Measurements from ENCODE around the gene ZNF653. TPM values are rescaled to one million over a fixed set of nuclear protein-coding genes. Genes with fewer than 3 reads are reported as not detected.

The ZNF653 gene
- total and polyA plus RNA-seq, 9 of the 15 experiments (the other 6 are each of a cell fraction or from before 2014, with no cell fraction given): 1.6 to 8.0 (median 4.2) TPM; not detected in 2

DNA sequence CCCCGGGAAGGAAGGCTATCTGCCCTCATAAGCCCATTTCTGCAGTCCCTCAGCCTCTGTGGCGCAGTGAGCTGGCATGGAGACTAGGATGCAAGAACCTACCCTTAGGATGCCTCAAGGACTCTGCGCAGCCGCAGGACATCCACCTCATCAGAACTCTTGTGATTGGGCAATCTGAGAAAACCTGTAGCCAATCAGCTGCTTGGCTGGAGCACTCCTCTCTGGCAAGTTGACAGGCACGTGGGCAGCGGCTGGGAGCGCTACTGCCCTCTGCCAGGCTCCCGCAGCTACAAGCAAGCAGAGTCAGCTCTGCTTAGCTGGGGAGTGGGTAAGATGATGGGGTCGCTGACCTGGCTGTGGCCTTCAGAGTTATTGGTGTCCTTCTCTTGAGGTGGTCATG lies 24.8 kb upstream of the ZNF653 start (continued):
- TF ChIP-seq, protein P1, sequence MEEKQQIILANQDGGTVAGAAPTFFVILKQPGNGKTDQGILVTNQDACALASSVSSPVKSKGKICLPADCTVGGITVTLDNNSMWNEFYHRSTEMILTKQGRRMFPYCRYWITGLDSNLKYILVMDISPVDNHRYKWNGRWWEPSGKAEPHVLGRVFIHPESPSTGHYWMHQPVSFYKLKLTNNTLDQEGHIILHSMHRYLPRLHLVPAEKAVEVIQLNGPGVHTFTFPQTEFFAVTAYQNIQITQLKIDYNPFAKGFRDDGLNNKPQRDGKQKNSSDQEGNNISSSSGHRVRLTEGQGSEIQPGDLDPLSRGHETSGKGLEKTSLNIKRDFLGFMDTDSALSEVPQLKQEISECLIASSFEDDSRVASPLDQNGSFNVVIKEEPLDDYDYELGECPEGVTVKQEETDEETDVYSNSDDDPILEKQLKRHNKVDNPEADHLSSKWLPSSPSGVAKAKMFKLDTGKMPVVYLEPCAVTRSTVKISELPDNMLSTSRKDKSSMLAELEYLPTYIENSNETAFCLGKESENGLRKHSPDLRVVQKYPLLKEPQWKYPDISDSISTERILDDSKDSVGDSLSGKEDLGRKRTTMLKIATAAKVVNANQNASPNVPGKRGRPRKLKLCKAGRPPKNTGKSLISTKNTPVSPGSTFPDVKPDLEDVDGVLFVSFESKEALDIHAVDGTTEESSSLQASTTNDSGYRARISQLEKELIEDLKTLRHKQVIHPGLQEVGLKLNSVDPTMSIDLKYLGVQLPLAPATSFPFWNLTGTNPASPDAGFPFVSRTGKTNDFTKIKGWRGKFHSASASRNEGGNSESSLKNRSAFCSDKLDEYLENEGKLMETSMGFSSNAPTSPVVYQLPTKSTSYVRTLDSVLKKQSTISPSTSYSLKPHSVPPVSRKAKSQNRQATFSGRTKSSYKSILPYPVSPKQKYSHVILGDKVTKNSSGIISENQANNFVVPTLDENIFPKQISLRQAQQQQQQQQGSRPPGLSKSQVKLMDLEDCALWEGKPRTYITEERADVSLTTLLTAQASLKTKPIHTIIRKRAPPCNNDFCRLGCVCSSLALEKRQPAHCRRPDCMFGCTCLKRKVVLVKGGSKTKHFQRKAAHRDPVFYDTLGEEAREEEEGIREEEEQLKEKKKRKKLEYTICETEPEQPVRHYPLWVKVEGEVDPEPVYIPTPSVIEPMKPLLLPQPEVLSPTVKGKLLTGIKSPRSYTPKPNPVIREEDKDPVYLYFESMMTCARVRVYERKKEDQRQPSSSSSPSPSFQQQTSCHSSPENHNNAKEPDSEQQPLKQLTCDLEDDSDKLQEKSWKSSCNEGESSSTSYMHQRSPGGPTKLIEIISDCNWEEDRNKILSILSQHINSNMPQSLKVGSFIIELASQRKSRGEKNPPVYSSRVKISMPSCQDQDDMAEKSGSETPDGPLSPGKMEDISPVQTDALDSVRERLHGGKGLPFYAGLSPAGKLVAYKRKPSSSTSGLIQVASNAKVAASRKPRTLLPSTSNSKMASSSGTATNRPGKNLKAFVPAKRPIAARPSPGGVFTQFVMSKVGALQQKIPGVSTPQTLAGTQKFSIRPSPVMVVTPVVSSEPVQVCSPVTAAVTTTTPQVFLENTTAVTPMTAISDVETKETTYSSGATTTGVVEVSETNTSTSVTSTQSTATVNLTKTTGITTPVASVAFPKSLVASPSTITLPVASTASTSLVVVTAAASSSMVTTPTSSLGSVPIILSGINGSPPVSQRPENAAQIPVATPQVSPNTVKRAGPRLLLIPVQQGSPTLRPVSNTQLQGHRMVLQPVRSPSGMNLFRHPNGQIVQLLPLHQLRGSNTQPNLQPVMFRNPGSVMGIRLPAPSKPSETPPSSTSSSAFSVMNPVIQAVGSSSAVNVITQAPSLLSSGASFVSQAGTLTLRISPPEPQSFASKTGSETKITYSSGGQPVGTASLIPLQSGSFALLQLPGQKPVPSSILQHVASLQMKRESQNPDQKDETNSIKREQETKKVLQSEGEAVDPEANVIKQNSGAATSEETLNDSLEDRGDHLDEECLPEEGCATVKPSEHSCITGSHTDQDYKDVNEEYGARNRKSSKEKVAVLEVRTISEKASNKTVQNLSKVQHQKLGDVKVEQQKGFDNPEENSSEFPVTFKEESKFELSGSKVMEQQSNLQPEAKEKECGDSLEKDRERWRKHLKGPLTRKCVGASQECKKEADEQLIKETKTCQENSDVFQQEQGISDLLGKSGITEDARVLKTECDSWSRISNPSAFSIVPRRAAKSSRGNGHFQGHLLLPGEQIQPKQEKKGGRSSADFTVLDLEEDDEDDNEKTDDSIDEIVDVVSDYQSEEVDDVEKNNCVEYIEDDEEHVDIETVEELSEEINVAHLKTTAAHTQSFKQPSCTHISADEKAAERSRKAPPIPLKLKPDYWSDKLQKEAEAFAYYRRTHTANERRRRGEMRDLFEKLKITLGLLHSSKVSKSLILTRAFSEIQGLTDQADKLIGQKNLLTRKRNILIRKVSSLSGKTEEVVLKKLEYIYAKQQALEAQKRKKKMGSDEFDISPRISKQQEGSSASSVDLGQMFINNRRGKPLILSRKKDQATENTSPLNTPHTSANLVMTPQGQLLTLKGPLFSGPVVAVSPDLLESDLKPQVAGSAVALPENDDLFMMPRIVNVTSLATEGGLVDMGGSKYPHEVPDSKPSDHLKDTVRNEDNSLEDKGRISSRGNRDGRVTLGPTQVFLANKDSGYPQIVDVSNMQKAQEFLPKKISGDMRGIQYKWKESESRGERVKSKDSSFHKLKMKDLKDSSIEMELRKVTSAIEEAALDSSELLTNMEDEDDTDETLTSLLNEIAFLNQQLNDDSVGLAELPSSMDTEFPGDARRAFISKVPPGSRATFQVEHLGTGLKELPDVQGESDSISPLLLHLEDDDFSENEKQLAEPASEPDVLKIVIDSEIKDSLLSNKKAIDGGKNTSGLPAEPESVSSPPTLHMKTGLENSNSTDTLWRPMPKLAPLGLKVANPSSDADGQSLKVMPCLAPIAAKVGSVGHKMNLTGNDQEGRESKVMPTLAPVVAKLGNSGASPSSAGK (IDR thresholded peaks at IDR 0.05): peak; percentile 72

Data from K562 (cell line).